GM18511 (cell line): ENCODE results near the gene RUNX2.
"Not testable (repeated sequence)": the region's sequence is repeated elsewhere in the genome, so short reads cannot be mapped to it uniquely, and the experiment has no call there.

Experiments used
- ATAC-seq: cut with Tn5 transposase; IDR thresholded peaks from one replicate; pipeline ENCODE4 v1.9.1; 2021; ENCODE audit warnings: mild to moderate bottlenecking, moderate library complexity; ENCODE audit not compliant: unreplicated experiment

The RUNX2 gene

DNA sequence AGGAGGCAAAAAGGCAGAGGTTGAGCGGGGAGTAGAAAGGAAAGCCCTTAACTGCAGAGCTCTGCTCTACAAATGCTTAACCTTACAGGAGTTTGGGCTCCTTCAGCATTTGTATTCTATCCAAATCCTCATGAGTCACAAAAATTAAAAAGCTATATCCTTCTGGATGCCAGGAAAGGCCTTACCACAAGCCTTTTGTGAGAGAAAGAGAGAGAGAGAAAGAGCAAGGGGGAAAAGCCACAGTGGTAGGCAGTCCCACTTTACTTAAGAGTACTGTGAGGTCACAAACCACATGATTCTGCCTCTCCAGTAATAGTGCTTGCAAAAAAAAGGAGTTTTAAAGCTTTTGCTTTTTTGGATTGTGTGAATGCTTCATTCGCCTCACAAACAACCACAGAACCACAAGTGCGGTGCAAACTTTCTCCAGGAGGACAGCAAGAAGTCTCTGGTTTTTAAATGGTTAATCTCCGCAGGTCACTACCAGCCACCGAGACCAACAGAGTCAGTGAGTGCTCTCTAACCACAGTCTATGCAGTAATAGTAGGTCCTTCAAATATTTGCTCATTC, at the start of gene RUNX2:
Gene RUNX2, plus strand, starts transcription at position 375 of the 567 bp plus-strand sequence. CDS start 397 bp downstream, outside the sequence.
- ATAC-seq = no peak

DNA sequence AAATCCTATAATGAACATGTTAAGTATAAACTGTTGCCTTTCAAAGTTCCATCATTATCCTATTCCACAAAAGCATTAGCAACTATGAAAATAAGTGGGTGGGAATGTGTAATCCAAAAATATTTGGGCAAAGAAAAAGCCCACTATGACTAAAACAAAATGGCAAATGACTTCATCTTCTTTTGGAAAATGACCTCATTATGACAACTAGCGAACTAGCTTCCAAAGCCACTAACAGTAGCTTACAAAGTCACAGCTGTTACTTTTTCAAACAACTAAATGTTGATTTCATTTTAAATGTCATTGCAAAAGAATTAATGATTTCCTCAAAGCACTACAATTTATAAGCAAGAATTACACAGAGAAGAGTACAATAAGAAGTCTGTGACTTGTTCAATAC, 49.8 kb upstream of the RUNX2 start:
- no peak for ATAC-seq

DNA sequence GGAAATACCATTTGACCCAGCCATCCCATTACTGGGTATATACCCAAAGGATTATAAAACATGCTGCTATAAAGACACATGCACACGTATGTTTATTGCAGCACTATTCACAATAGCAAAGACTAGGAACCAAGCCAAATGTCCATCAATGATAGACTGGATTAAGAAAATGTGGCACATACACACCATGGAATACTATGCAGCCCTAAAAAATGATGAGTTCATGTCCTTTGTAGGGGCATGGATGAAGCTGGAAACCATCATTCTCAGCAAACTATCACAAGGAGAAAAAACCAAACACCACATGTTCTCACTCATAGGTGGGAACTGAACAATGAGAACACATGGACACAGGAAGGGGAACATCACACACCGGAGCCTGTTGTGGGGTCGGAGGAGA, 41.4 kb upstream of the RUNX2 start:
- ATAC-seq = not testable (repeated sequence)

DNA sequence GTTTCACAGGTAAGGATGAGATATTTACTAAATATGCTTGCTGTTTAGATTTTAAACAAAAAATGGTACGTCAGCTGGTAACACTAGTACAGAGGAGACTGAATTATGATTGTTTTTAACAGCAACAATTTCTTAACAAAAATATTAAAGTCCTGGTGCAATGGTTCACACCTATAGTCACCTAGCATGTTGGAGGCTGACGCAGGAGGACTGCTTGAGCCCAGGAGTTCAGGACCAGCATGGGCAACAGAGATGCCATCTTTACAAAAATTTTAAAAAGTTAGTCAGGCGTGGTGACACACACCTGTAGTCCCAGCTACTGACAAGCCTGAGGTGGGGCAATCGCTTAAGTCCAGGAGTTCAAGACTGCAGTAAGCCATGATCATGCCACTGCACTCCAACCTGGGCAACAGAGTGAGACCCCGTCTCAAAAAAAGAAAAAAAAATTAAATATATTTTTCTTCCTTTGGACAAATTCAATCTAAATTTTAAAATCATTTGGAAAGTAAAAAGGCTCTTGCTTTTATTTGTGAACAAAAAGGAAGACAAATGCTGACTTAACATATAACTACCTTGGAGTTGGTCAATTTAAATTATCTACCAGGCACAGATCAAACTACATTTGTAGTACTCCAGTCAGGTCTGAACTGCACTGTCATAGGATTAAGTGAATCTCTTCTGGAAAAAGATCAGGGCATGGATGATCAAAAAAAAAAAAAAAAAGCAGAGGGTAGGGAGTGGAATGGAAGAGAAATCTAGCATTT, 38.2 kb upstream of the RUNX2 start:
- ATAC-seq = no peak

DNA sequence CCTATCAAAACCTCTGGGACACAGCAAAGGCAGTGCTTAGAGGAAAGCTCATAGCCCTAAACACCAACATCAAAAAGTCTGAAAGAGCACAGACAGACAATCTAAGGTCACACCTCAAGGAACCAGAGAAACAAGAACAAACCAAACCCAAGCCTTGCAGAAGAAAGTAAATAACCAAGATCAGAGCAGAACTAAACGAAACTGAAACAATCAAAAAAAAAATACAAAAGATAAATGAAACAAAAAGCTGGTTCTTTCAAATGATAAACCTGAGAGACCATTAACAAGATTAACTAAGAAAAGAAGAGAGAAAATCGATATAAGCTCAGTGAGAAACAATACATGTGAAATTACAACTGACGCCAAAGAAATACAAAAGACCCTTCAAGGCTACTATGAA, 34.8 kb upstream of the RUNX2 start:
- ATAC-seq = no peak

DNA sequence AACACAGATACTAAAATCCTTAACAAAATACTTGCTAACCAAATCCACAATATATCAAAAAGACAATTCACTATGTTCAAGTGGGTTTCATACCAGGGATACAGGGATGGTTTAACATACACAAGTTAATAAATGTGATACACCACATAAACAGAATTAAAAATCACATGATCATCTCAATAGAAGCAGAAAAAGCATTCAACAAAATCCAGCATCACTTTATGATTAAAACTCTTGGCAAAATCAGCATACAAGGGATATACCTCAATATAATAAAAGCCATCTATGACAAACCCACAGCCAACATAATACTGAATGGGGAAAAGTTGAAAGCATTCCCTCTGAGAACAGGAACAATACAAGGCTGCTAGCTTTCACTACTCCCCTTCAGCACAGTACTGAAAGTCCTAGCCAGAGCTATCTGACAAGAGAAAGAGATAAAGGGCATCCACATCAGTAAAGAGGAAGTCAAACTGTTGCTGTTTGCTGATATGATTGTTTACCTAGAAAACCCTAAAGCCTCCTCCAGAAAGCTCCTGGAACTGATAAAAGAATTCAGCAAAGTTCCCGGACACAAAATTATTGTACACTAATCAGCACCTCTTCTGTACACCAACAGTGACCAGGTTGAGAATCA, 33.9 kb upstream of the RUNX2 start:
- not testable (repeated sequence) for ATAC-seq

DNA sequence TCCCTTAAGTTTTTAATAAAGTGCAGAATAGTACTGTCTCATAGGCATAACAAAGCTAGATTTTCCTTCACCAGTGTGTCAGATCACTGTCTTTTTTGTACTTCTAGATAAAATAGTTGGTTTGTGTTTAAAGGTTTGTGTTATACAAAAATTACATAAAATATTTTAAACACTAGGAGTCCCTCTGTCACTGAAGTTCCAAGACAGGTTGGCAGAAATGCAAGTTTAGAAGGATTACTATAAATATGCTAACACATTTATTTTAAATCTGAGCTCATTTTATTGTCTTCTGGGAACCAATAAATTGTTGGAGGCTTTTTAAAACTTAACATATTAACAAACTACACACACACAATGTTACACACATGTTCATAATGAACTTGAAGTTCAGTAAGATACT, 30.8 kb upstream of the RUNX2 start:
- ATAC-seq = no peak

DNA sequence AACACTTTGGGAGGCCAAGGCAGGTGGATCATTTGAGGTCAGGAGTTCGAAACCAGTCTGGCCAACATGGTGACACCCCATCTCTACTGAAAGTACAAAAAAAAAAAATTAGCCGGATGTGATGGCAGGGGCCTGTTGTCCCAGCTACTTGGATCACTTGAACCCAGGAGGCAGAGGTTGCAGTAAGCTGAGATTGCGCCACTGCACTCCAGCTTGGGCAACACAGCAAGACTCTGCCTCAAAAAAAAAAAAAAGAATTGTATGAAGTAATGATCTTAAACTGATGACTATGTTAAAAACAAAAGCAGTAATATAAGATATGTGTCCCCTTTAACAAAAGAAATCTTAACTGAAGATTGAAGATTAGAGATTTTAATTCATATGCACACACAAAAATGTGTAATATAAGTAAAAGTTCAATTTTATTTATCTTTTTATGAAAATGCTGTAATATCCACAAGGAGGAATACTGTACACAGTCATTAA, 29.0 kb upstream of the RUNX2 start:
- ATAC-seq = no peak

DNA sequence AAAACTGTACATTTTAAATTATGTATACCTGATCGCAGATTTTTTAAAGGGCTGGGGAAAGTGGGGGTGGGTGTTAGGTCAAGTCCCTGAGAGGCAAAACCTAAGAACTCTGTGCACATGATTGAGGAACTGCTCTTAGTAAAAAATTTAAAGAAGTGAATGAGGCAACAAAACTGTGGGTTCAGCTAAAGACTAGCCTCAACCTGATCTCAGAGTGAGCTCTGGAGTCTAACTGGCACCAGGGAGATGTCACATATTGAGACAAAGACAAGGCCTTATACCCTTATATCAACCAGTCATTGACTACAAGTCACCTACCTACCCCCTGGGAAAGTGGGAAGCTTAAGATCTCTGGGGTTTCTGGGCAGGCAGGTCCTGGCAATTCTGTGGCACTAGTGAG, 27.4 kb upstream of the RUNX2 start:
- ATAC-seq = no peak

DNA sequence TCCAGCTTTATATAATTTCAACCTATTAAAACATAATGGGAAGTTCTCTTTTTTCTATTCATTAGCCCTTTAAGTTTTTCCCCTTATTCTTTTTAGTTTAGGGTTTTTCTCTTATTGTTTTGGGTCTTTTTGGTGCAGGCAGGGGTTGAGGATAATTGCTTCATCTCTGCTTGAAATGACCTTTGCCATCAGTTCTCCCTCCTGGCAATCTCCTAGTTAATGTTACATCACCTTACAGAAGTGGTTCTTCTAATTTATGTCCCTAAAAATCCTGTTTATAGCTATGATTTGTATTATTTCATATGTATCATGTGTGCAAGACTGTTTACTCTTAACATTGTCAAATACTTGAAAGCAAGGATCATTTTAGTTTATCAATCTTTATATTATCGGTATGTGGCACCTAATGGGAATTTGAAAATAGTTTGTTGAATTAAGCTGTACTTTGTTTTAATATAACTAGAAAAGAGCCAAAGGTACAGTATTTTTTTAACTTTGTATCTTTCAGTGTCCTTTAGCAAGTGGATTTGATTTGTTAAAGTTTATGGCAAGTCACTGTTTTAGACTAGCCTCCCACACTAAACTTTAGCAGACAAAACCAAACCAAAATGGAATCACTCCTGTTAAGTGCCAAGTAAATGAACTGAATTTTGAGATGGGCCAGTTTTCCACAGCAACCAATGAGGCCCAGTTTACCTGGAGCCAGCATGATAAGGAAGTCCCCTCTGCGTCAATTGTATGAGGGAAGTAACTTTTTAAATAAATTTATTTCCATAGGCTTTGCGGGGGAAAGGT, 26.6 kb upstream of the RUNX2 start:
- ATAC-seq = no peak

DNA sequence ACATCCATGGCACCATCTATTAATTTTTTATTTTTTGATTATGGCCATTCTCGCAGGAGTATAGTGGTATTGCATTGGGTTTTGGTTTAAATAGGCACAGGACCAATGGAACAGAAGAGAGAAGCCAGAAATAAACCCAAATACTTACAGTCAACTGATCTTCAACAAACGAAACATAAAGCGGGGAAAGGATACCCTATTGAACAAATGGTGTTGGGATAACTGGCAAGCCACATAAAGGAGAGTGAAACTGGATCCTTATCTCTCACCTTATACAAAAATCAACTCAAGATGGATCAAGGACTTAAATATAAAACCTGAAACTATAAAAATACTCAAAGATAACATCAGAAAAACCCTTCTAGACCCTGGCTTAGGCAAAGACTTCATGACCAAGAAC, 25.3 kb upstream of the RUNX2 start:
- ATAC-seq = no peak

DNA sequence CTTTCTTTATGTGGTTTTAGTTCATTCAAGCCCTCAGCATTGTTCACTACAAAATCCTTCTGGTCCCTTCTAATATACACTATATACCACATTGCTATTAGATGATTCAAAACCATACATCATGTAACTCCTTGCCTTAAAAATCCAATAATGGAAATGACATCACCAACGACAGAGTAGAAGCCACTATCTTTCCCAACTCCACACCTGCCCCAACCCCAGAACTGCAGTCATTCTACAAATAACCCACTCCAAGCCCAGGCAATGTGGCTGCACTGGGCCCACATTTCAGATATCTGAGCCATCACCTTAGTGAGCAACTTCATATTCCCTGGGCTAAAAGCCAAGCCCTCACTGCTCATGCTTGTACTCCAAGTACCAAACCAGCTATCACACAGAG, 22.6 kb upstream of the RUNX2 start:
- no peak for ATAC-seq

DNA sequence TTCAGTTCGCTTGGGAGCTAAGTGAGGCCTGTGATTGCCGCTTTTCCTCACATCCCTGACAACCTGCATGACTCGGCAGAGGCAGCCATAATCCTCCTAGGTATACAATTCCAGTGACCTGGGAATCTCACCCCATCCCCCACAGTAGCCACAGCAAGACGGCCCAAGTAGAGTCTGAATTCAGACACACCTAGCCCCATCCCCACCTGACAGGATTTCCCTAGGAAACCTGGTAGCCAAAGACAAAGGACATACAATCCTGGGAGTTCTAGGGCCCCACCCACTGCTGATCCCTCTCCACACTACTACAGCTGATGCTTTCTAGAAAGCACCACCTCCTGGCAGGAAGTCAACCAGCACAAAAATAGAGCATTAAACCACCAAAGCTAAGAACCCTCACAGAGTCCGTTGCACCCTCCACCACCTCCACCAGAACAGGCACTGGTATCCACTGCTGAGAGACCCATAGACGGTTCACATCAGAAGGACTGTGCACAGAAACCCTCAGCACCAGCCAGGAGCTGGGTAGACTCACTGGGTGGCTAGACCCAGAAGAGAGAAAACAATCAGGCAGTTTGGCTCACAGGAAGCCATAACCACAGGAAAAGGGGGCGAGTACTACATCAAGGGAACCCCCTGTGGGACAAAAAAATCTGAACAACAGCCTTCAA, 17.9 kb upstream of the RUNX2 start:
- no peak for ATAC-seq

DNA sequence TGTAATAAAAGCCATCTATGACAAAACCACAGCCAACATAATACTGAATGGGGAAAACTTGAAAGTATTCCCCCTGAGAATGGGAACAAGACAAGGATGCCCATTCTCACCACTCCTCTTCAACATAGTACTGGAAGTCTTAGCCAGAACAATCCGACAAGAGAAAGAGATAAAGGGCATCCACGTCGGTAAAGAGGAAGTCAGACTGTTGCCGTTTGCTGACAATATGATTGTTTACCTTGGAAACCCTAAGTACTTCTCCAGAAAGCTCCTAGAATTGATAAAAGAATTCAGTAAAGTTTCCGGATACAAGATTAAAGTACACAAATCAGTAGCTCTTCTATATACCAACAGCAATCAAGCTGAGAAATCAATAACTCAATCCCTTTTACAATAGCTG, 14.0 kb upstream of the RUNX2 start:
- no peak for ATAC-seq

DNA sequence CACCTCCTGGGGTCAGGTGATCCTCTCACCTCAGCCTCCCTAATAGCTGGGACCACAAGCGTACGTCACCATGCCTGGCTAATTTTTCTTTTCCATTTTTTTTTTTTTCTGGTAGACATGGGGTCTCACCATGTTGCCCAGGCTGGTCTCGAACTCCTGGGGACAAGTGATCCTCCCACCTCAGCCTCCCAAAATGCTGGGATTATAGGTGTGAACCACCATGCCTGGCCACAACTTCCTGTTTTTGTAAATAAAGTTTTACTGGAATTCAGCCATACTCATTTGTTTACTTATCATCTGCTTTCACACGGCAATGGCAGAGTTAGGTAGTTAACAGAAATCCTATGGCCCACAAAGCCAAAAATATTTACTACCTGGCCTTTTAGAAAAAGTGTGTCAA, 7.8 kb upstream of the RUNX2 start:
- ATAC-seq = no peak

DNA sequence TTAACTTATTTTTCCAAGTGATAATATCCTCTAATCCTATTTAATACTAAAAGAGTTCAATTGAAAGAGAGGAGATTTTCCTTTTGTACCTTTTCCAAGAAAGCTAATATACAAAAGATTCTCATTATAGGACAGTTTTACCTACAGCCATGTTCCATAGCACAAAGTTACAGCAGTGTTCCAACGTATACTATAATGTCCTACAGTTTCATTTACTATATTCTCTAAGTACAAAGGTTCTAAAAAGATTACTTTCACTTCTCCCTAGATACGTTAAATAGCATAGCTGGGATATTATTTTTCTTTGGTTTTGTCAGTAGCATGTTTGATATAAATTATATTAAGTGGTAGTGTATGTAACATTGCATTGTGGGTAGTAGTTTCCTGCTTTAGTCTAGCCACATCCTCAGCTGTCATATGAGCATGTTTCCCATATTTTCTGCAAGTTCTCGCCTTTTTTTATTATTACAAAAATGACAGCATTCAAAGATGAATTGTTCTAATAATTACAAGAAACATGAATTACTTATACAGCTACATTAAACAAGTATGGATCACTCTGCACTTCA, 4.4 kb upstream of the RUNX2 start:
- no peak for ATAC-seq

DNA sequence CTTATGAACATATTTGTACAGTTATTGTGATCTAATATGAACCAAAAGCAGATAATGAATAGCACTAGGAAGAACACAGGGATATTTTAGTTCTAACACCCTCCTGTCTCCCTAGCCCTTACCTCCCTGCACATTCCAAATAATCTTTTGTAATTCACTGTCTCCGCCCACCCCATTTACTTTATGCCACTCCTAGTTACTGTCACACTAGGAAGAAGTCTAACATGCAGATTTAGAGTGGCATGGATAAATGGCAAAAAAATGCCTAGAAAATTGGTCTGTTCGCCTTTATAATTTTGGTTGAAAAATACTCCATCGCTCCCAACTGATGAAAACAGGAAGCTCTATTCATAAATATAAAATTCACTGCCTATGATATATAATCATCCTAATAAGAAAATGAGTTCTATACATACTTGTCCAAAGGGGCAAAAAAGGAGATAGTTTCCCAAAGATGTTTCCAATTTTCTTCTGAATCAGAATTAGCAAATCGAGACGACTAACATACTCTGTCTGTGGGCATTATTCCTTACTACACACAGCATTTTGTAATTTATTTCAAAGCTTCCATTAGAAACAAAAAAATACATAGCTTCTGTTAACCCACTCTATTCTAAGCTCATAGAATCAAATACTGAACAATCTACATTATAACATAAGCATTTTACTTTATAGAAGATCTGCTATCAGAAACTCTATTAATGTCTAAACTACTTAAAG, 1.3 kb upstream of the RUNX2 start:
- ATAC-seq = no peak

DNA sequence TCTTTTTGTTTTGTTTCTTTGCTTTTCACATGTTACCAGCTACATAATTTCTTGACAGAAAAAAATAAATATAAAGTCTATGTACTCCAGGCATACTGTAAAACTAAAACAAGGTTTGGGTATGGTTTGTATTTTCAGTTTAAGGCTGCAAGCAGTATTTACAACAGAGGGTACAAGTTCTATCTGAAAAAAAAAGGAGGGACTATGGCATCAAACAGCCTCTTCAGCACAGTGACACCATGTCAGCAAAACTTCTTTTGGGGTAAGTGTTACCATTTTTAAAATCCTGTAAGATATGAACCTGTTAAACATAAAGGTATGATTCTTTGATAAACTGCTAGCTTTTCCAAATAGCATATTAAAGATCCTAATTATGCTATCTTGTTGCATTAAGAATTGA, 393 bp downstream of the RUNX2 start:
- no peak for ATAC-seq

DNA sequence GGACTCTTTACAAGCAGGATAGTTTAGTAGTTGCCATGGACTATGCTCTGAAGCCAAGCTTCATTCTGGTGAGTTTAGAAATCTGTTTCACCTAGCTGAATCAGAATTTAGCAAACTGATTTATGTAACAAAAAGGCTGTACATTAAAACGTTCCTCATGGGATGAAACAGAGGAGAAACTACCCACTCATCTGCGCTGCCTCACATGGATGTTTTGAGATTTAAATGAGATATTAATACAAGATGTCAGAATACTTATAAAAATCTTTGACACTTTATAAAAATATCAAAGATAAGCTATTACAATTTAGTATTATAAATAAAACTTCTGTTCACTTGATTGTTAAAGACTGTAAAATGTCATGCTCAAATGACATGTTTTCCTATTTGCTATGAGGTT, 16.8 kb downstream of the RUNX2 start:
- no peak for ATAC-seq

DNA sequence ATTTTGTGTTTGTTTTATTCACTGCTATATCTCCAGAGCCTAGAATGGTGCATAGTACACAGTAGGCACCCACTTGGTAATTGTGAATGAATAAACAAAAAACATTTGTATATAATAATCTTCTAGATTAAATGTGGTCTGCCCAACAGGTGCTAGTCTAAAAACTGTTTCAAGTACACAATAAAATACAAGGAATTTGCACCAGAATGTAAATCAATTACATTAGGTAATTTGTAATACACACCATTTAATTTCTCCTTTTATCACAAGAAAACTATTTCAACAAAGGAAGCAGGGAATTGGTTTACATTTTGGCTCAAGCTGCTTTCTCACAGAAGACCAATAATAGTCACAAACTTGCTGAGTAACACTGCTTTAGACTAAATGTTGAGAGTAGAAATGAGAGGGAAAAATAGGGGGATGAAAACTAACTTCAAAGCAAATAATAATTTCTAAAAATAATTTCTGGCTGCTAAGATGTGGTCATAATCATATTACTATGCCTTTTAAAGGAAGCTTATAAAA, 22.1 kb downstream of the RUNX2 start:
- no peak for ATAC-seq
